Right lobe of liver (tissue), 4 donors: ENCODE results near the gene SRC.

ENCODE experiments used
- CTCF ChIP-seq, 4 donors: fragments of 200-600 bp in 3 of 4; fragments of 450-650 bp in 1 of 4; IDR thresholded peaks; one replicate each; pipeline versions ENCODE4 v1.5.1 to v1.8.0; 2016 to 2022; ENCODE audit warnings: antibody characterized with exemption in 4 of 4, mild to moderate bottlenecking in 2 of 4
- POLR2A ChIP-seq: fragments of 450-650 bp; IDR thresholded peaks from one replicate; pipeline ENCODE4 v1.6.1; 2017; ENCODE audit warnings: antibody characterized with exemption, mild to moderate bottlenecking
- donor health status: DM: no; HTN: no; CAD: no.
- donor health status: DM: no; HTN: no; CAD: no.
- donor health status: DM: no; HTN: yes; CAD: no.

GRCh38 chr20:37334450-37334849 is 11.5 kb upstream of the SRC start:
- TF ChIP-seq CTCF (IDR thresholded peaks at IDR 0.05) = no peak
- no peak for TF ChIP-seq POLR2A
